Activated CD8-positive, alpha-beta memory T cell treated with anti-CD3 and anti-CD28 coated beads for 48 hours (primary cell): ENCODE results near the gene CLEC1A.

Experiments
- DNase-seq, 3 experiments: peaks; one replicate each; pipeline ENCODE4 v3.0.0-alpha.2; 2020; ENCODE audit warnings: low read depth in 2 of 3, low spot score in 2 of 3

Gene CLEC1A, protein sequence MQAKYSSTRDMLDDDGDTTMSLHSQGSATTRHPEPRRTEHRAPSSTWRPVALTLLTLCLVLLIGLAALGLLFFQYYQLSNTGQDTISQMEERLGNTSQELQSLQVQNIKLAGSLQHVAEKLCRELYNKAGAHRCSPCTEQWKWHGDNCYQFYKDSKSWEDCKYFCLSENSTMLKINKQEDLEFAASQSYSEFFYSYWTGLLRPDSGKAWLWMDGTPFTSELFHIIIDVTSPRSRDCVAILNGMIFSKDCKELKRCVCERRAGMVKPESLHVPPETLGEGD

GRCh38 chr12:10098791-10099190 is at the start of gene CLEC1A:
CLEC1A (minus strand) TSS chr12:10098985; CDS start chr12:10098922, 63 bp downstream.
- DNase-seq = no peak

GRCh38 chr12:10147714-10148403 is 49.1 kb upstream of the CLEC1A start:
- no peak for DNase-seq

DNA sequence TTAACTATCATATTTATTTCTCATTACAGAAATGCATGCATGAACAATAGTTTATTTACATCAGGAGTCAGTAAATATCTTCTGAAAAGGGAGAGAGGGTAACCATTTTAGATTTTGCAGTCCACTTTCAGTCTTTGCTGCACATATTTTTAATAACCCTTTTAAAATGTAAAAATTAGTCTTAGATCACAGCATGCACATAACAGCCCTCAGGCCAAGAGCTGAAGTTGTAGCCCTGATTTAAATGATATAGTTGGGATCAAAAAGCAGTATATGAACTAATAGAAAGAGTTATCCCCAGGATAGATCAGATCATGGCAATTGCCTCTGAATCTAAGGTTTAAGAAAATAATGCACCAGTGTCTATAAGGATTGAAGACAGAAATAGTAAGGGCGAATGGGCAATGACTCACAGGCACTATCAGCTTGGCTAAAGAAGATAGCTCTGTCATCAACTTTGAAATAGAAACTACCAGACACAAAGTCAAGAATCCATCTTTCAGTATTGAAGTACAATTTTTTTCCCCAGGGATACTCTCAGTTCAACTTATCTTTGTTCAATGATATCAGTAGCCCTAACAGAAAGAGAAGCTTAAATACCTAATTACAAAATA is 44.3 kb upstream of the CLEC1A start:
- DNase-seq = no peak

DNA sequence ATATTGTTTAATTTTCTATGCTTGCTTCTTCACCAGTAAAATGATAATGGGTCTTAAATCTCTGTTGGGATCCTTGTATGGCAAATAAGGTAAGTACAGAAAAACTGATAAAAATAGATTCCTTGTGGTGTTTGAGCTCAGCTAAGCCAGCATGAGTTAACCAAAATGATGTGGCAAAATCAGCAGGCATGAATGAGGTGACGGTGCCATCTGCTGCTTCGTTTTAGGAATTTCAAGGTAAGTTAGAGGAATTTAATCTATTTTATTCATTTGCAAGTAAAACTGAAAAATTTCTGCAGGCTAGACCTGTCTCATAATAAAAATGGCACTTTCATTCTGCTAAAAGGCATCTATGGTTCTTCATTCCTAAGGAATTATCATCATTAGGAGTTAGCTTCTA is 41.2 kb upstream of the CLEC1A start:
- DNase-seq = no peak

DNA sequence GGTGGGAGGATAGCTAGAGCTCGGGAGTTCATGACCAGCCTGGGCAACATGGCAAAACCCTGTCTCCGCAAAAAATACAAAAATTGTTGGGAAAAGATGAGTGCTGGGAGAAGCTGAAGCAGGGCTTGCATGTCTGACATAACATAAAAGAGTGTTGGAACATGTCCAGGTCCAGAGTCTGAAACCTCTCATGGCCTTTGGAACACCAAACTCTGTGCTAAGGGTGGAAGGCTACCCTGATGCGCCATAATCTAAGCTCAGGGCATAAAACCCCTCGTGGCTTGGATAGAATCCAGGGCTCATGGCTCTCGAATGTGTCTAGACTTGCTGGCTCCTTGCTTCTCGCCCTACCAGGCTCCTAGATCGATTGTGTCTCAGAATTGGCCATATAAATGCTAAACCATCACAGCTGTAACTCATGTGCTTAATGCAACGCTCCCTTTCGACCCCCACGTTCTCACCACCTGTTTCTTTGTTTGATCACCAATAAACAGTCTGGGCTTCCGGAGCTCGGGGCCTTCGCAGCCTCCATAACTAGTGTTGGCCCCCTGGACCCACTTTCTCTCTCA is 37.9 kb upstream of the CLEC1A start:
- no peak for DNase-seq

DNA sequence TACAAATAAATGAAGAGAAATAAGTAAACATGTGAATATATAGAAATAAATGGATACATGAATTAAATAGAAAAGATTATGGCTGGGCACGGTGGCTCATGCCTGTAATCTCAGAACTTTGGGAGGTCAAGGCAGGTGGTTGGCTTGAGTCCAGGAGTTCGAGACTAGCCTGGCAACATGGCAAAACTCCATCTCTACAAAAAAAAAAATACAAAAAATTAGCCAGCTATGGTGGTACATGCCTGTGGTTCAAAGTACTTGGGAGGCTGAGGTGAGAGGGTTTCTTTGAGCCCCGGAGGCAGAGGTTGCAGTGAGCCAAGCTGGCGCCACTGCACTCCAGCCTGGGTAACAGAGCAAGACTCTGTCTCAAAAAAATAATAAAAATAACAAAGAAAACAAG is 36.3 kb upstream of the CLEC1A start:
- DNase-seq = no peak

GRCh38 chr12:10132850-10133370 is 34.1 kb upstream of the CLEC1A start:
- DNase-seq = no peak

DNA sequence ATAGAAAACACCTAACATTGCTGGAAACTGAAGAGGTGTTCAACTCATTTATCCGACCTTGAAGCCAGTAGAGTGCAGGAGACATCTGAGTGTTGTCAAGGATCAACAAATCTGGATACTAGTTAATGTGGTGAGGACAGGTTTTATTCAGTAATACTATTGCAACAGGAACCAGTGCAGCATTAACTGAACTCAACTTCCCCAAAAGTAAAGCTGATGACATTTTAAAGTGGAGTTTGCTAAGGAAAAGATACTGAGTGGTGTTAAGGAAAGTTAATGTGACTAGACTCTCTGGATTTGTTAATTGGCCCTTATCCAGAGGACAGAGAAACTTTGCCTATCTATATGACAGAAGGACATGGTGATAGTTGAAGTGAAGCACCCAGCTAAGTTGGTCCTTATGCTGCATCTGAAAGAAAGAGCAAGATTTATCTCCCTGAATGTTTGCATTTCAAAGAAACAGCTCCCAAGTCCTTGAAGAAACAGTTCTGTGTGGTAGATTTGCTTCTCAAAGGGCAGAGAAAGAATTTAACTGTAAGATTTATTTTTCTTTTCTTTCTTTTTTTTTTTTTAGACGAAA is 32.4 kb upstream of the CLEC1A start:
- DNase-seq = no peak

GRCh38 chr12:10130042-10130441 is 31.3 kb upstream of the CLEC1A start, which contains the start of gene CLEC7A:
CLEC7A (minus strand) TSS chr12:10130199; CDS start chr12:10130082, 117 bp downstream.
- no peak for DNase-seq

DNA sequence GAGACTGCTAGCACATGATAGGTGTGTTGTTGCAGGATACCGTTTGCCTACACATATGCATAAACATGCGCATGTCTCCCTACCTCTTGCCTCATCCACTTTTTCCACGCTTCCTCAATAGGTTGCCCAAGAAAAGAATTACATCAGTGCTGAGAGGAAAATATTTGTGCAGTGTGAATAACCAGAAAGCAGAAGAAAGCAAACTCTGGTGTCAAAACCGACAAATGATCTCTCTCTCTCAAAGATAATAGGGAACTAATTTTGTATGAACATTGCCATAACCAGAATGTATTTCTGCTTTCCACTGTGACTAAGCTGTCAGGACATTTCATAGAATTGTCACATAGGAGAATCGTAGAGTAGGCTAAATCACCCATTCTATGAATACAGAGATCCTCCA is 29.9 kb upstream of the CLEC1A start:
- no peak for DNase-seq

GRCh38 chr12:10126413-10126812 is 27.6 kb upstream of the CLEC1A start:
- DNase-seq = no peak

- DNase-seq = no peak
These were observed 23.9 kb upstream of the CLEC1A start for GRCh38 chr12:10122689-10123088.

DNA sequence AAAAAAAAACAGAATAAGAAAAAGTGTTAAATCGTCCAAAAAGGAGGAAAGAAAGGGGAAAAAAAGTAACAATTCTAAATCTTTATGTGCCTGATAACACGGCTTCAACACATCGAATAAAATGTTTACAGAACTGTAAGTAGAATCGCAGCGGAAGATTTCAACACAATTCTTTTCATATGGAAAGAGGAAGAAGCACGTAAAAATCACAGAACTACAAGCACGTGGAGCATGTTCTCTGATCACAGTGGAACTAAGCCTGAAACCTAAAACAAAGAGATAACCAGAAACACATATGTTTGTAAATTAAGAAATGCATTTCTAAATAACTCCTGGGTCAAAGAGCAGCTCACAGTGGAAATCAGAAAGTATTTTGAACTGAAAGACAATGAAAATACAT is 22.5 kb upstream of the CLEC1A start:
- DNase-seq = no peak

DNA sequence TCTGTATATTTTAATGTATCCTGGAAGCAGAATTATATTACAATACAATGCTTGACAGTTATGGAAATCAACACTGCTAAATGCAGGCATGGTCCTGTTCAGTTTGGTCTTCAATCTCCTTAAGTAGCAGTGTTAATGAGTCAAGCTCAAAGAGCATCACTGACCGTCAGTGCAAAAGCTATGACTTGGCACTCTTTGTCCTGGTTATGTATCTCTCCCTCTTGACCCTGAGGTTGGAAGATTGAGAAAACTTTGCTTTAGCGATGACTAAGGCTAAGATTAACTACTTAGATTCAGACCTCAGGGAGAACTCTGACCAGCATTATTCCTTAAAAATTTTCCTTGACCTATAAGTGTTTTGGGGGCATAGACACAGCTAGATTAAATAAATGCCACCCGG is 20.3 kb upstream of the CLEC1A start:
- no peak for DNase-seq

DNA sequence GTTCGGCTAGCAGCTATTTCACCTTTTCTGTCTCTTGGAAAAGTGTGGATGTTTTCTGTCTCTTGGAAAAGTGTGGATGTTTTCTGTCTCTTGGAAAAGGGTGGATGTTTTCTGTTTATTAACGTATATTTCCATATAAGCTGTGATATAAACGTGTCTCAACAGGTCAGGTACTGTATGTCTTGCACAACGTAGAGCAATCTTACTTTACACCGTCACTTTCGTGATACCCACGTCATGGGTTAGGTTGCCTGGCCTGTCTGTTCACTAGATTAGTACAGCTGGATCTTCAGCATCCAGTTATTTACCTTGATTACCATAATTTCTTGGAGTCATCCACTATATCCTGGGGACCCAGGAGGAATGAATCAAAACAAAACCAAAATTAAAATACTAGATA is 17.1 kb upstream of the CLEC1A start:
- no peak for DNase-seq

DNA sequence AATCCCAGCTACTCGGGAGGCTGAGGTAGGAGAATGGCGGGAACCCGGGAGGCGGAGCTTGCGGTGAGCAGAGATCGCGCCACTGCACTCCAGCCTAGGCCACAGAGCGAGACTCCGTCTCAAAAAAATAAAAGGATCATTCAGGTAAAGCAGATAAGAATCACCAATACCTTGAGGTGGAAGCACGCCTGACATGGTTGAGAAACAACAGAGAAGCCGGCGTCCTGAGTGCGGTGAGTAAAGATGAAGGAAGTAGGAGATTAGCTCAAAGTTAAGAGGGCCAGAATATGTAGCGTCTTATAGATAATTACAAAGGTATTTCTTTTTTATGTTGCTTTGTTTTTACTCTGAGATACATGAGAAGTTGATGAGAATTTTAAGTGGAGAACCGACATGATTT is 16.5 kb upstream of the CLEC1A start:
- no peak for DNase-seq

DNA sequence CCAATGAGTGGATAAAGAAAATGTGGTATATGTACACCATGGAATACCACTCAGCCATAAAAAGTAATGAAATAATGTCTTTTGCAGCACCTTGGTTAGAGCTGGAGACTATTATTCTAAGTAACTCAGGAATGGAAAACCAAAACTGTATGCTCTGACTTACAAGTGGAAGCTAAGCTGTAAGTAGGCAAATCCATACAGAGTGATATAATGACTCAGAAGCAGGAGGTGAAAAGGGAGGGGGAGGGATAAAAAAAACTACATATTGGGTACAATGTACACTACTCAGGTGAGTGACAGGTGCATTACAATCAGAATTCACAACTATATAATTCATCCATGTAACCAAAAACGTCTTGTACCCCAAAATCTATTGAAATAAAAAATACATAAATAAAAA is 15.1 kb upstream of the CLEC1A start:
- DNase-seq = no peak

DNA sequence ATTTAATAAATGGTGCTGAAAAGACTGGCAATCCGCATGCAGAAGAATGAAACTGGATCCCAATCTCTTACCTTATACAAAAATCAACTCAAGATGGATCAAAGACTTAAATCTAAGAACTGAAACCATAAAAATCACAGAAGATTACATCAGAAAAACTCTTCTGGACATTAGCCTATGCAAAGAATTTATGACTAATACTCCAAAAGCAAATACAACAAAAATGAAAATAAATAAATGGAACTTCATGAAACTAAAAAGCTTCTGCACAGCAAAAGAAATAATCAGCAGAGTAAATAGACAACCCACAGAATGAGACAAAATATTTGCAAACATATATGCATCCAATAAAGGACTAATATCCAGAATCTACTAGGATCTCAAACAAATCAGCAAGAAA is 14.3 kb upstream of the CLEC1A start:
- DNase-seq = no peak

GRCh38 chr12:10111451-10111850 is 12.7 kb upstream of the CLEC1A start:
- DNase-seq = no peak

GRCh38 chr12:10110256-10110844 is 11.6 kb upstream of the CLEC1A start:
- DNase-seq = no peak

DNA sequence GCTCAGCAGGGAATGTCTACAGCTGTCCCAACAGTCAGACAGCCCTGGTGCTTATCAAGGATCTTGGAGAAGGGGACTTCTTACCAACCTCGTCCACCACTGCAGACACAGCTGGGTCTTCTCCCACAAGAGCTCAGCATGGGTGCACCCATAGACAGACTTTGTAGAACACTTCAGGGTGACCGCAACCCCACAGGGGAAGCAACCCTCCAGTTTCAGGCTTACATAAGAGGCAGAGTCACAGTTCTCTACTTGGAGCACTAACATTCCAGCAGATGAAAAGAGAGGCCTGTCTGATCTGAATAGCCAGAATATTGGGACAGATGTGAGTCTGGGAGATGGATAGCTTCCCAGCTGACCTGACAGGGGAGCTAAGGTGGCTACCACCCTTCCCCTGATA is 3.5 kb upstream of the CLEC1A start:
- no peak for DNase-seq
